Measurements from ENCODE around the gene SNTB2. TPM values are rescaled to one million over a fixed set of nuclear protein-coding genes. Genes with fewer than 3 reads are reported as not detected.

The SNTB2 gene
- total and polyA plus RNA-seq, 2 of the 8 experiments (the other 6 are each of a cell fraction or from before 2014, with no cell fraction given) = 6.0 to 16.1 TPM

DNA sequence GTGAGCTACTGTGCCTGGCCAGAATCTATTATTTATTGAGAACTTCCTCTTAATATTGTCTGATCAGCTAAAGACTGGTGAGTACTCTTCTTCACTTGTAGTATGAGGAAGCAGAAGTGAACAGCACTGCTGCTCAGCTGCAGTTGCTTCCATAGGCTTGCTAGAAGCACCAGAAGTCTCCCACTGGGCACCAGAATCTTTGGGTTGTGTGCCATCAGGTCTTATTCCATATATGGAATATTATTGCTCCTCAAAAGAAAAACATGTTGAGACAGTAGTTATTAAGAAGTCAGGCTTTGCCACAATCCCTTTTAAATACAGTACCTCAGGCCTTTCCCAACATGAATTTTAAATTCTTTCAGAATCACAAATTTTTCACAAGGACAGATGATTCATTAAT is 17.2 kb downstream of the SNTB2 start:
- H3K79me2 ChIP-seq (ENCODE audit: control insufficient read depth in 1 of 2, insufficient read depth in 2 of 2, low read length in 2 of 2) = peaks cover 0 to 8% of the 10 kb centered on the region in 2 experiments; a peak in 1 of 4 replicates
- TF ChIP-seq NANOG (IDR thresholded peaks at IDR 0.05; ENCODE audit: insufficient read depth, low read depth, low read length, poor library complexity, severe bottlenecking) (no peak), EP300 (IDR thresholded peaks at IDR 0.05; ENCODE audit: borderline replicate concordance in 1 of 2, low read depth in 2 of 2, low read length in 2 of 2) (no peak), TCF12 (IDR thresholded peaks at IDR 0.05; ENCODE audit: low read depth, low read length) (no peak), BRCA1 (IDR thresholded peaks at IDR 0.05; ENCODE audit: low read depth, low read length) (no peak), POLR2A (IDR thresholded peaks at IDR 0.05; ENCODE audit: control extremely low read depth in 1 of 2, low read depth in 2 of 2, low read length in 2 of 2) (no peak), SRF (IDR thresholded peaks at IDR 0.05; ENCODE audit: low read depth, low read length) (no peak), POU5F1 (IDR thresholded peaks at IDR 0.05; ENCODE audit: low read depth, low read length) (no peak), RBBP5 (IDR thresholded peaks at IDR 0.05; ENCODE audit: borderline replicate concordance, low read depth, low read length) (no peak), FOSL1 (IDR thresholded peaks at IDR 0.05; ENCODE audit: insufficient read depth, low read depth, low read length) (no peak), SP4 (IDR thresholded peaks at IDR 0.05; ENCODE audit: low read length) (no peak), SIRT6 (IDR thresholded peaks at IDR 0.05; ENCODE audit: low read length) (no peak), KDM4A (IDR thresholded peaks at IDR 0.05; ENCODE audit: low read depth, low read length, severe bottlenecking) (no peak), TAF1 (IDR thresholded peaks at IDR 0.05; ENCODE audit: low read depth, low read length) (no peak), SP1 (IDR thresholded peaks at IDR 0.05; ENCODE audit: low read depth, low read length) (no peak), BACH1 (IDR thresholded peaks at IDR 0.05; ENCODE audit: low read length) (no peak)
- TF ChIP-seq, protein P1, sequence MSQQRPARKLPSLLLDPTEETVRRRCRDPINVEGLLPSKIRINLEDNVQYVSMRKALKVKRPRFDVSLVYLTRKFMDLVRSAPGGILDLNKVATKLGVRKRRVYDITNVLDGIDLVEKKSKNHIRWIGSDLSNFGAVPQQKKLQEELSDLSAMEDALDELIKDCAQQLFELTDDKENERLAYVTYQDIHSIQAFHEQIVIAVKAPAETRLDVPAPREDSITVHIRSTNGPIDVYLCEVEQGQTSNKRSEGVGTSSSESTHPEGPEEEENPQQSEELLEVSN (IDR thresholded peaks at IDR 0.05) = no peak

More for the DNA sequence above, 17.2 kb downstream of the SNTB2 start:
- no peak overlapping the region for H3K4ac ChIP-seq (replicated peaks; ENCODE audit: insufficient read length, low read depth, low read length)
- no peak overlapping the region for H2BK5ac ChIP-seq (ENCODE audit: low read depth, low read length)
- no peak overlapping the region for H3K4me2 ChIP-seq (ENCODE audit: insufficient read depth in 1 of 2, low read depth in 2 of 2, low read length in 2 of 2)
- DNase-seq (ENCODE audit: low read depth in 1 of 2, low spot score in 2 of 2) (no peak), FAIRE-seq (no peak)
- no peaks in the 10 kb centered on the region for H3K27me3 ChIP-seq (replicated peaks in 1 of 4; ENCODE audit: control insufficient read depth in 3 of 4, extremely low read depth in 1 of 4, insufficient read depth in 3 of 4, low read length in 3 of 4)
- ChIA-PET CTCF (ENCODE audit: partially characterized antibody) (interaction anchor here (1.5 kb wide), 1 partner anchor 83 kb away, joined by 3 read pairs; no protein-coding TSS in a partner anchor), POLR2A (ENCODE audit: partially characterized antibody) (interaction anchor here (1.7 kb wide), 1 partner anchor 9 kb away, joined by 3 read pairs; no protein-coding TSS in a partner anchor)
- no peak overlapping the region for H3K18ac ChIP-seq (ENCODE audit: extremely low read depth, low read length)
- H3K56ac ChIP-seq (replicated peaks; ENCODE audit: insufficient read length, low read depth, low read length) = no peak overlapping the region
- H4K91ac ChIP-seq (replicated peaks; ENCODE audit: insufficient read length, low read length) = no peak overlapping the region
- H2BK12ac ChIP-seq (ENCODE audit: low read depth, low read length) = no peak overlapping the region
- no peak overlapping the region for H3K23ac ChIP-seq (ENCODE audit: insufficient read length)
- H3K9ac ChIP-seq (replicated peaks in 1 of 4; ENCODE audit: extremely low read depth in 1 of 4, low read depth in 3 of 4, low read length in 3 of 4) = no peak overlapping the region
- no peak overlapping the region for H3K4me3 ChIP-seq (ENCODE audit: extremely low read depth in 1 of 4, insufficient read depth in 2 of 4, low read depth in 3 of 4, low read length in 4 of 4)
- H4K8ac ChIP-seq (ENCODE audit: extremely low read depth, insufficient read depth, low read length) = no peak overlapping the region
- H2AK5ac ChIP-seq (ENCODE audit: low read depth, low read length) = no peak overlapping the region
- H3K27ac ChIP-seq (ENCODE audit: low read depth, low read length) = no peak overlapping the region
- H4K5ac ChIP-seq (ENCODE audit: insufficient read length, low read depth, low read length) = no peak overlapping the region
- no peak overlapping the region for H2BK120ac ChIP-seq (replicated peaks; ENCODE audit: low read depth, low read length)
- H4K20me1 ChIP-seq (replicated peaks in 1 of 2; ENCODE audit: control insufficient read depth in 1 of 2, insufficient read depth in 2 of 2, low read length in 2 of 2) = peaks cover 0 to 2% of the 10 kb centered on the region in 2 experiments
- H3K14ac ChIP-seq (ENCODE audit: insufficient read length) = no peak overlapping the region
- H2BK20ac ChIP-seq (ENCODE audit: low read length) = no peak overlapping the region
- peaks cover 2% of the 10 kb centered on the region; the same call in 1 of the 2 replicates for H3K79me1 ChIP-seq (ENCODE audit: low read depth, low read length)
- H3K9me3 ChIP-seq (ENCODE audit: insufficient read depth in 2 of 2, low read depth in 1 of 2, low read length in 1 of 2) = no peaks in the 10 kb centered on the region
- H3K23me2 ChIP-seq (ENCODE audit: low read depth, low read length) = no peaks in the 10 kb centered on the region
- no peaks in the 10 kb centered on the region for H3K36me3 ChIP-seq (ENCODE audit: control insufficient read depth in 2 of 4, insufficient read depth in 4 of 4, low read length in 3 of 4)
- H3K4me1 ChIP-seq (replicated peaks in 1 of 4; ENCODE audit: control insufficient read depth in 3 of 4, insufficient read depth in 4 of 4, low read length in 3 of 4) = no peaks in the 10 kb centered on the region
- H2AFZ ChIP-seq (ENCODE audit: low read length) = no peak overlapping the region
- H2BK15ac ChIP-seq (ENCODE audit: low read length) = no peak overlapping the region
